ENCODE data around the gene SEPTIN2.
"Not testable (repeated sequence)": the region's sequence is repeated elsewhere in the genome, so short reads cannot be mapped to it uniquely, and the experiment has no call there.

Gene SEPTIN2

GRCh38 chr2:241366678-241367077, 51.0 kb downstream of the SEPTIN2 start:
- H3K4me3 ChIP-seq (ENCODE audit: low read depth, low read length): no peak overlapping the region
- no peaks in the 10 kb centered on the region for H3K27me3 ChIP-seq (replicated peaks)
- no peak overlapping the region for H3K27ac ChIP-seq
- in situ Hi-C loops (cut with HindIII; ENCODE audit: low pct_ligation_motif_present, low sequenced_read_pairs): no loop called here
- no peaks in the 10 kb centered on the region for H3K36me3 ChIP-seq (replicated peaks)
- no peak for TF ChIP-seq CTCF (IDR thresholded peaks at IDR 0.05; ENCODE audit: low read depth, low read length, missing control alignments)
- DNase-seq: no peak

- no peak for DNase-seq
- H3K4me3 ChIP-seq (ENCODE audit: low read depth, low read length): no peak overlapping the region
- no peak for TF ChIP-seq CTCF (IDR thresholded peaks at IDR 0.05; ENCODE audit: low read depth, low read length, missing control alignments)
- in situ Hi-C loops (cut with HindIII; ENCODE audit: low pct_ligation_motif_present, low sequenced_read_pairs): no loop called here
- no peaks in the 10 kb centered on the region for H3K36me3 ChIP-seq (replicated peaks)
- H3K27me3 ChIP-seq (replicated peaks): no peaks in the 10 kb centered on the region
- H3K27ac ChIP-seq: no peak overlapping the region
Measured at GRCh38 chr2:241368643-241369042, 52.9 kb downstream of the SEPTIN2 start.

- in situ Hi-C loops (cut with HindIII; ENCODE audit: low pct_ligation_motif_present, low sequenced_read_pairs): no loop called here
- Histone ChIP-seq H3K27ac (no peak overlapping the region), H3K4me3 (ENCODE audit: low read depth, low read length) (no peak overlapping the region), H3K27me3 (replicated peaks) (no peaks in the 10 kb centered on the region), H3K36me3 (replicated peaks) (peaks cover 5% of the 10 kb centered on the region)
- no peak for TF ChIP-seq CTCF (IDR thresholded peaks at IDR 0.05; ENCODE audit: low read depth, low read length, missing control alignments)
- no peak for DNase-seq
Measured at GRCh38 chr2:241372361-241372992, 56.8 kb downstream of the SEPTIN2 start.

- no peak overlapping the region for H3K27ac ChIP-seq
- H3K36me3 ChIP-seq (replicated peaks): peaks cover 5% of the 10 kb centered on the region
- TF ChIP-seq CTCF (IDR thresholded peaks at IDR 0.05; ENCODE audit: low read depth, low read length, missing control alignments): no peak
- no peak overlapping the region for H3K4me3 ChIP-seq (ENCODE audit: low read depth, low read length)
- in situ Hi-C loops (cut with HindIII; ENCODE audit: low pct_ligation_motif_present, low sequenced_read_pairs): no loop called here
- no peak for DNase-seq
- no peaks in the 10 kb centered on the region for H3K27me3 ChIP-seq (replicated peaks)
Measured at GRCh38 chr2:241373446-241373845, 57.7 kb downstream of the SEPTIN2 start.

- in situ Hi-C loops (cut with HindIII; ENCODE audit: low pct_ligation_motif_present, low sequenced_read_pairs): not testable (repeated sequence)
Measured at GRCh38 chr2:241373906-241374305, 58.2 kb downstream of the SEPTIN2 start.

GRCh38 chr2:241375300-241375699, 59.6 kb downstream of the SEPTIN2 start:
- no peaks in the 10 kb centered on the region for H3K27me3 ChIP-seq (replicated peaks)
- DNase-seq: no peak
- TF ChIP-seq CTCF (IDR thresholded peaks at IDR 0.05; ENCODE audit: low read depth, low read length, missing control alignments): no peak
- peaks cover 5% of the 10 kb centered on the region for H3K36me3 ChIP-seq (replicated peaks)
- H3K4me3 ChIP-seq (ENCODE audit: low read depth, low read length): no peak overlapping the region
- no peak overlapping the region for H3K27ac ChIP-seq
- in situ Hi-C loops (cut with HindIII; ENCODE audit: low pct_ligation_motif_present, low sequenced_read_pairs): no loop called here

More at GRCh38 chr2:241373906-241374305, 58.2 kb downstream of the SEPTIN2 start:
- not testable (repeated sequence) for H3K27me3 ChIP-seq (replicated peaks); H3K36me3 ChIP-seq (replicated peaks); H3K4me3 ChIP-seq (ENCODE audit: low read depth, low read length); DNase-seq; H3K27ac ChIP-seq

Measured in brain microvascular endothelial cell (primary cell).